GM19035 (cell line): ENCODE data around the gene HSPA14.
"Not testable (repeated sequence)": the region's sequence is repeated elsewhere in the genome, so short reads cannot be mapped to it uniquely, and the experiment has no call there.

ENCODE experiments used
- ATAC-seq: cut with Tn5 transposase; IDR thresholded peaks from one replicate; pipeline ENCODE4 v1.9.1; 2021; ENCODE audit not compliant: unreplicated experiment

The HSPA14 gene

DNA sequence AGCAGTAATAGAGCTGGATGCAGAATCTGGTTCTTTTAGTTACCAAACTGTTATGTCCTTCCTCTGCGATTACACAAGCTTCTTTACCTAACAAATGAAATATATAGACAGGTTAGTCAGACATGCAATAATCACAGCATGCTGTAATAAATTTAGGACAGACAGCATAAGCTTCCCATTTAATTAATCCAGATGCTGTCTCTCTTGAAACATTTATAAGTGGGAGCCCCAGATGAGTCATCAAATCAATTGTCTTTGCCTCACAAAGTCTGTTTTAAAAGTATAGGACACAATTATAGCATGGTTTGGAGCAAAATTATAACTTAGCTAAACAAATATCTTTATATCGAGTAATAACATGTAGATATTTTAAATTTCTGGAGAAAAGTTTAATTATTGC, 1.9 kb upstream of the HSPA14 start:
- ATAC-seq, result no peak

DNA sequence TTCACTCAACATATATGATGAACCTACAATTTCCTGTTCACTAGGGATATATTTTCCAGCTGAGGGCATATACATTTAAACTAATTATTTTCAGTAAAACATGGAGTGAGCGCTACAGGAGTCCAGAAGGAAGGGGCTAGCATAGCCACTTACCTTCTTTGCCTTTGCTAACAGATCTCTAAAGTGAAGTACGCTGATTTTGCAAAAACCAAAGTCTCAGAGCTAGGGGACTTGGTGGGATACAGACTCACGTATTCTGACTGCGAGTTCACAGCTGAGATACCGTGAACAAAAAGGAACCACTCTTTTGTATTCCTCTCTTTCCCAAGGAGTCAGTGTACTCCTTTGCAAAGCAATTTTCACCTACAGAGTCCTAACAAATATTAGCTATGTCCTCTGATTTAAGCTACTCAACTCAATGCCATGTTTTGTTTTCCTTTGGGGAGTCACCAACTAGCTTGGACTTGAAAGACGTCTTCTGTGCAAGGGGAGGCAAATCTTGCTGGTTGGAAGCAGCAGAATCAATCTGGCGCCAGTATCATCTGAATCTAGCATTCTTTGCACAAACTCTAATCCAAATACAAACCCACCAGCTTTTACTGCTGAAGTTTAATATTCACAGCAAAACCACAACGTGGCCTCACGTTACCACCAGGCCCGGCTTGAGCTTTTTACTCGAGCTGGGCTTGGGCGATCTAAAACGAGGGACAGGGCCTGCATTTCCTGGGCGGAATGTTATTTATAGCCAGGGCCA, 926 bp upstream of the HSPA14 start:
- no peak for ATAC-seq

DNA sequence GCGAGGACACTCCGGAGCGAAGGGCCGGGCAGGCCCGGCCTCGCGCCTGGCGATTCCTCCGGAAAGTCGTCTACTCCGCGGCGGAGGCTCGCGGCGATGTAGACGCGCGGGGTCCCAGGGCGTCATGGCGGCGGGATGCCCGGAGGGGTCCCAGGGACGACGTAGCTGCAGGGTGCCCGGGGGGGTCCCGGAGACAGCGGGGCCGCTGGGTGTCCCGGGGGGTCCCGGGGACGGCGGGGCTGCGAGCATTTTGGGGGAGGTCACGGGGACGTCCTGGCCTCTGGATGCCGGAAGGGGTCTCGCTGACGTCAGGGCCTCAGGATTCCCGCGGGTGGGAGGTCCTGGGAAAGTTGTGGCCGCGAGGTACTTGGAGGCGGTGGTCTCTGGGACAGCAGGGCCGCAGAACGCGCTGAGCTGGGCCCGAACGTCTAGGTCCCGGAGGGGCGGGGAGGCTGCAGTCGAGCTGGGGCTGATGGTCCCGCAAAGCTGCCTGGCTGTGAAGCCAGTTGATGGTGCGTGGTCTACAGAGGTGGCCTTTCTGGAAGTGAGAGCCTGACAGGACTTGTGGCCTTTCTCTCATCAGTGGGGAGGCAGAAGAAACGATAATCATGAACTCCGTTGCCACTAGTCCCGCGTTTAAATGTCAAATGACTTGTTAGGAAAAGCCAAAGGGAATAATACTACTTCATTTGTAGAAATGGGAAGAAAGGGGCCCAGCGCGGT, 637 bp downstream of the HSPA14 start:
- peak; percentile 15 for ATAC-seq

DNA sequence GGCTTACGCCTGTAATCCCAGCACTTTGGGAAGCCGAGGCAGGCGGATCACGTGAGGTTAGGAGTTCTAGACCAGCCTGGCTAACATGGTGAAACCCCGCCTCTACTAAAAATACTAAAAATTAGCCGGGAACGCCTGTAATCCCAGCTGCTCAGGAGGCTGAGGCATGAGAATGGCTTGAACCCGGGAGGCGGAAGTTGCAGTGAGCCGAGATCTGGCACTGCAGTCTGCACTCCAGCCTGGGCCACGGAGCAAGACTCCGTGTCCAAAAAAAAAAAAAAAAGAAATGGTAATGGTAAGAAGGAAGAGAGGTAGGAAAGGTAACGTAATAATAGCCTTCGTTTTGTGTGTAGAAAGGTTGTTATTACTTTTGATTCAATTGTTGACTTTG, 1.2 kb downstream of the HSPA14 start:
- ATAC-seq, result no peak

DNA sequence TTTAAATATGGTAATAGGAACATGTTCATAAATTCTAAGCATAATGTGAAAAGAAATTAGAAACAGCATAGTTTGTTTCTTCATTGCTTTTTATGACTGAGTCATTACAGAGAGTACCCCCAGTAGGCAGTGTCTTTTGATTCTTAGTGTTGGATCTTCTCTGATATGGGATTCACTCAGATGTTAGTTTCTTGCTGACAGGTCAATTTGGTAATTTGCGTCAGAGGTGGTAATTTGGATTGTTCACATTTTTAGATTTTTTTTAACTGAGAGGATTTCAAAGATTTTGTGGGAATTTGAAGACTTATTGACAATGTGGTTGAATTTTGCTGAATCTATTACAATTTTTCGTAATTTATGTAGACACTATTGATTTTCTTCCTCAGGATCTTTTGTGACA, 2.1 kb downstream of the HSPA14 start:
- ATAC-seq, result no peak

DNA sequence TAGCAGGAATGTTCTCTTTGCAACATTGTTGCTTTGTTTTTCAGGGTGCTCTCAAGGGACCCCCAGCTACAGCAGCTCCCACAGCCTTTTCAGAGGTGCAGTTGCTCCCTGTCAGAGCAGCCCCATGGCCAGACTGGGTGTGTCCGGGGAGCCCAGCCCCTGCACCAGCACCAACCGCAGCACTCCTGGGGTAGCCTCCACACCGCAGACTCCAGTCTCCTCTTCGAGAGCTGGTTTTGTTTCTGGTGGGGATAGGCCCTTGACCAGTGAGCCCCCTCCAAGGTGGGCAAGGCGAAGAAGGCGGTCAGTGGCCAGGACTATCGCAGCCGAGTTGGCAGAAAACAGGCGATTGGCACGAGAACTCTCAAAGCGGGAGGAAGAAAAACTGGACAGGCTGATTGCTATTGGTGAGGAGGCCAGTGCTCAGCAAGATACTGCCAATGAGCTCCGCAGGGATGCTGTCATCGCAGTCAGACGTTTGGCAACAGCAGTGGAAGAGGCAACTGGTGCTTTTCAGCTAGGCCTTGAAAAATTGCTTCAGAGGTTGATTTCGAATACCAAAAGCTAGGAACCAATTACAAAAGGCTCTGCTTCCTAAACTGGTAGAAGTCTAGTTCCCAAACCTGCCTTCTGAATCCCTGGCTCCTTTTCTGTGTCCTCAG, 5.4 kb downstream of the HSPA14 start:
- no peak for ATAC-seq

DNA sequence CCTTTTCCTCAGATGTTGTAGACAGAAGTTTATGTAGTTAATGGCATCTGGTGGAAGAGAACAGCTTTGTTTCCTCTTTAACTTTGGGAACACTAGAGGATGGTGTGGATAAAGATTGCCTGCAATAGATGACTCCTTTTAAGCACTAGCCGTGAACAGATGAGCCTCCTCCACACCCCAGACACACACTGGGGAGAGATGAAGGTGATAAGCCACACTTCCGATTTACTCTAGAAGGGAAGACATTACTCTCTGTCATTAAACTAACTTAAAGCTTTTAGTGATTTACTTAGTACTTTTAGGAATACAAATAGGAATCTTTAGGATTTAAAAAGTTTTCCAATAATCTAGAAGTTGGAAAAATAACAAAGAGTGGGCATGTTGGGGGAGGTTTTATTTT, 6.8 kb downstream of the HSPA14 start:
- ATAC-seq, result no peak

DNA sequence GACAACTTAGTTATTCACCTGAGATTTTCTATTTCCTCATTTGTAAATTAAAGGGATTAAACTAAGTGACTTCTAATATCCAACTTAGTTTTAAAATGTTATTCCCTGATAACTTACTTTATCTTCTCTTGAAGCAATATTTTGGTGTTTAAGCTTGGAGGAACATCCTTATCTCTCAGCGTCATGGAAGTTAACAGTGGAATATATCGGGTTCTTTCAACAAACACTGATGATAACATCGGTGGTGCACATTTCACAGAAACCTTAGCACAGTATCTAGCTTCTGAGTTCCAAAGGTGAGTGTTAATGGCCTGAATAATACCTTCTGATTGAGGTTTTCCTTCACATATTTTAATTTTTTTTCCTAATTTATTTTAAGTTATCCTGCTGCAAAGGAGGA, 14.1 kb downstream of the HSPA14 start:
- ATAC-seq, result no peak

DNA sequence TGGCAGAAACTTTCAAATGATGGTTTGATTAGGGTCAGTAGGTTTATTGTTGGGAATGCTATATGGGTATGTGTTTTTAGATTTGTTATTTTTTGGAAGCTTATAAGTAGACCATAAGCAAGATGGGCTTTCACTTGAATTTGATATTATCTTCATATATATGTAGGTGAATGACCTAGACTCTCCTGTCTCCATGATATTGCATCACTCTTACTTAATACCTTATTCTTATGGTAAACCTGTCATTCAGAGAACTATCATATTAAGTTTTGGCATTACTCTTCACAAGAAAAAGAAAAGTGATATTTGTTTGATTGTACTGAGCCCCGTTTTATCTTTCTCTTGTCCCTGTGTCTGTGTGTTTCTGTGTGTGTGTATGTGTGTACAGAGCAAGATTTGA, 17.3 kb downstream of the HSPA14 start:
- no peak for ATAC-seq

DNA sequence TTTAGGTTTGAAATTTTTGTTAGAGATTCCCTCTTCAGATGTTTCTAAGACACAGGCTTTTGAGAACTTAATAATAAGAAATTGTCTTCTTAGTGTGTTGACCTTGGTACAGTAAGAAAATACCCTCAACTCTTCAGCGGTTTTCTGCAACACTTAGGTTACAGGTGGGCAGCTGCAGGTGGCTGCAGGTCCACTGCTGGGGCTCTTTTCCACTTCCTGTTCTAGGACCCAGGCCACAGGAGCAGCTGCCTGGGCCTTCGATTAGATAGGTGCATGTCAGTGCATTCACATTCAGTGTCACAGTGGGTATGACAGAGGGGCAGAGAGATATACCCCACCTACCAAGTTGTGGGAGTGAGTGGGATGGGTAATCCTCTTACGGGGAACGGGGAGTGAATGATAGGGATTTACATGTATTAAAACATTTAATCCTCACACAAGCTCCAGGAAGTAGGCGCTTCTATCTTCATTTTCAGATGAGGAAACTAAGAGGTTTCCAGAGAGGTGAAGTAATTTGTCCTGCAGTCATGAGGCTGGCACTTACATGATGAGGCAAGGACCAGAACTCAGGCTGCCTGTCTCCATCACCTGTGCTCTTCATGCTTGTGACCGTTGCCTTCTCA, 20.3 kb downstream of the HSPA14 start:
- ATAC-seq, result no peak

DNA sequence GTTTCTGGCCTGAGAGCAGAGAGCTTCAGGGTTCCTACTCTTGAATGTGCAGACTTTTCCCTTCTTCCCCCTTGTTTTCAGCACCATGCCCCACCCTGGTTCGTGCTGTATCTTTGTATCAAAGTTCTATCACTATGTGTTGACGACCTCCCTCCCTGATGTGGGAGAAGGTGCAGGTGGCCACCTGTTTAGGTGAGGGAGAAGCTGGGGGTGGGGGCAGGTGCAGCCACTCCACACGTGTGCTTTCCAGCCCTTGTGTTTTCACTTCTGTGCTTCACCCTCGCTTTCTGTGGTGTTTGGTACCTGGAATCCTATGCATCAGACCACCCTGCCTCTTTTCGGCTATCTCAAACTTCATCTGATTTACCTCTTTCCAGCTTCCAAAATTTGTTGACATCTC, 20.9 kb downstream of the HSPA14 start:
- no peak for ATAC-seq

DNA sequence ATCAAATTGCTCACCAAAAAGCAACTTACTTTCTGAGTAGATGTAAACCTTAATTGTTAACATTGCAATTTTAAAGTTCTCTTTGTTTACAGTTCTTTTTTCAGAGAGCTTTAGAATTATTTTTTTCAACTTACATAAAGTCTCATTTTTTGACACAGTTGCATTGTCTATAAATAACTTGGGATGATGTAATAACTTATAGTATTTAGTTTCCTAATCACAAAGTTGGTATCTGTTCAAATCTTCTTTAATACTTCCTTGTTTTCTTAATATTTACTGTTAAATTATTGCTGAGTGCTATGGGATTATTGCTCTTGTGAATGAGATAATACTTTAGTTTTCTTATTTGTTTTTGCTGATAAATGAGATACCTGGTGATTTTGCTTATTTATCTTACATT, 21.7 kb downstream of the HSPA14 start:
- no peak for ATAC-seq

DNA sequence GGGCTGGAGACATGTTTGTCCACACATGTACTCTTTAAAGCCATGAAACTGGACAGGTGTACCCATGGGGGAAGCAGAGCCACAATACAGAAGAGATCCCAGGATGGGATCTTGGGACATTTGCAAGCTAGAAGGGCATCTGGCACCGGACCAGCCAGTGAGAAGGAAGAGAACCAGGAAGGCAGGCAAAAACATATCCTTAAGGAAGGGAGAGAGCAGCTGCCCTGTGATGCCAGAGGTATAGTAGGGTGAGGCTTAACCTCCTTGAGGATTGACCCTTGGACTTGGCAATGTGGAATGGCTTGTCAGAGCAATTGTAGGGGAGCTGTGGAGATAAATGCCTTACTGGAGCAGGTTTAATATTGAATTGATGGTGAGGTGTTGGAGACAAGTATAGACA, 22.7 kb downstream of the HSPA14 start:
- ATAC-seq, result no peak

DNA sequence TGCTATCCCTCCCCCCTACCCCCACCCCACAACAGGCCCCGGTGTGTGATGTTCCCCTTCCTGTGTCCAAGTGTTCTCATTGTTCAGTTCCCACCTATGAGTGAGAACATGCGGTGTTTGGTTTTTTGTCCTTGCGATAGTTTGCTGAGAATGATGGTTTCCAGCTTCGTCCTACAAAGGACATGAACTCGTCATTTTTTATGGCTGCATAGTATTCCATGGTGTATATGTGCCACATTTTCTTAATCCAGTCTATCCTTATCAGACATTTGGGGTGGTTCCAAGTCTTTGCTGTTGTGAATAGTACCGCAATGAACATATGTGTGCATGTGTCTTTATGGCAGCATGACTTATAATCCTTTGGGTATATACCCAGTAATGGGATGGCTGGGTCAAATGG, 26.4 kb downstream of the HSPA14 start:
- ATAC-seq, result not testable (repeated sequence)

DNA sequence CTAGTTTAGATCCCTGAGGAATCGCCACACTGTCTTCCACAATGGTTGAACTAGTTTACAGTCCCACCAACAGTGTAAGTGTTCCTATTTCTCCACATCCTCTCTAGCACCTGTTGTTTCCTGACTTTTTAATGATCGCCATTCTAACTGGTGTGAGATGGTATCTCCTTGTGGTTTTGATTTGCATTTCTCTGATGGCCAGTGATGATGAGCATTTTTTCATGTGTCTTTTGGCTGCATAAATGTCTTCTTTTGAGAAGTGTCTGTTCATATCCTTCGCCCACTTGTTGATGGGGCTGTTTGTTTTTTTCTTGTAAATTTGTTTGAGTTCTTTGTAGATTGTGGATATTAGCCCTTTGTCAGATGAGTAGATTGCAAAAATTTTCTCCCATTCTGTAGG, 26.8 kb downstream of the HSPA14 start:
- not testable (repeated sequence) for ATAC-seq

DNA sequence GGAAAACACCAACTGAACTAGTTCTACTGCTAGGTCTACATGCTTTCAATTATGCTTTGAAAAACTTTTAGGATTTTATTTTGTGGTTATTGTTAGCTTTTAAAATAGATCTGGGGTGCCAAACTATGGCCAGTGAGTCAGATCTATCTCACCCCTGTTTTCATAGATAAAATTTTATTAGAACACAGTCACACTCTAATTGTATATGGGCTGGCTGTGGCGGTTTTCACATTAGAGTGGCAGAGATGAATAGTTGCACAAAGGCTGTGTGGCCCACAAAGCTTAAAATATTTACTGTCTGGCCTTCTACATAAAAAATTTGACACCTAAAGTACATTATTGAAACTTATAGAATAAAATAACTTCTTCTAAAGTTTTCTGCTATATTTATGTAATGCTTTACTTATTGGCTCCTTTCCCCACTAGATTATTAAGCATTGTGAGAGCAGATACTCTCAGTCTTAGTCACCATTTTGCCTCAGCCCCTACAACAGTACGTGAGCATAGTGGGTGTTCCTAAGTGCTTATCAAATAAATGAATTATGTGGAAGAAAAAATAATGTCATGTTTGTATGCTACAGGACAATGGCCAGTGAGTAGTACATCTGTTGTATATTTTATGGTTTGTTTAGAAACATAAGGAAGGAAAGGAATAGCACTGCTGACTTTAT, 35.1 kb downstream of the HSPA14 start:
- no peak for ATAC-seq

DNA sequence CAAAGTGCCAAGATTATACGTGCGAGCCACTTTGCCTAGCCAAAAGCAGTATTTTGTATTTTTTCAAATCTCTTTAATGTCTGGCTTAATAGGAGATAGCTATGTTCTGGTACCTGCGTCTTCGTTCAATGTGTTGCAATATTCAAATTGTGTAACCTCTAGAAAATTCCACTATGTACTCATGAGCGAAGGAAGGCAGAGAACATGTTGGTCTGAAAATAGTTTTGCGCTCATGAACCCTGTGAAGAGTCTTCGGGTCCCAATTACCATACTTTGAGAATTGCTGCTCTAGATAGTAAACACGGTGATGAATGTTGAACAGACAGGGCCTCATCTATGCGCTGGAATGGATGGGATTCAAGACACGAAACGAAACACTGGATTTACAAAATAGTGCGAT, 37.8 kb downstream of the HSPA14 start:
- no peak for ATAC-seq

DNA sequence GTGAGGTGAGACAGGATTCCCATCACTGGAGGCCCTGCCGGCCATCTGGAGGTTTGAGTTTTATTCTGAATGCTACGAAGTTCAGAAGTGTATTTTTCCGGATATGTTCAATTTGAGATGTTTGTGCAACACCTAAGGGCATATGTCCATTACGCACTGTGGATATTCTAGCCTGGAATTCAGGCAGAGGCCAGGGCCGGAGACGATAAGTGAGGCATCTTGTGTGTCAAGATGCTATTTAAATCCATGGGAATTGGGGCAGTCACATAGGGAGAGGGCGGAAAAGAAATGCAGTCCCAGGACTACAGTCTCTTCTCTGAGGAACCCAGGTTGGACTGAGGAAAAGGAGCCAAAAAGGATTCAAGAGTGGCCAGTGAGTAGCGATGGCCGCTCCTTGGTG, 38.7 kb downstream of the HSPA14 start:
- no peak for ATAC-seq

DNA sequence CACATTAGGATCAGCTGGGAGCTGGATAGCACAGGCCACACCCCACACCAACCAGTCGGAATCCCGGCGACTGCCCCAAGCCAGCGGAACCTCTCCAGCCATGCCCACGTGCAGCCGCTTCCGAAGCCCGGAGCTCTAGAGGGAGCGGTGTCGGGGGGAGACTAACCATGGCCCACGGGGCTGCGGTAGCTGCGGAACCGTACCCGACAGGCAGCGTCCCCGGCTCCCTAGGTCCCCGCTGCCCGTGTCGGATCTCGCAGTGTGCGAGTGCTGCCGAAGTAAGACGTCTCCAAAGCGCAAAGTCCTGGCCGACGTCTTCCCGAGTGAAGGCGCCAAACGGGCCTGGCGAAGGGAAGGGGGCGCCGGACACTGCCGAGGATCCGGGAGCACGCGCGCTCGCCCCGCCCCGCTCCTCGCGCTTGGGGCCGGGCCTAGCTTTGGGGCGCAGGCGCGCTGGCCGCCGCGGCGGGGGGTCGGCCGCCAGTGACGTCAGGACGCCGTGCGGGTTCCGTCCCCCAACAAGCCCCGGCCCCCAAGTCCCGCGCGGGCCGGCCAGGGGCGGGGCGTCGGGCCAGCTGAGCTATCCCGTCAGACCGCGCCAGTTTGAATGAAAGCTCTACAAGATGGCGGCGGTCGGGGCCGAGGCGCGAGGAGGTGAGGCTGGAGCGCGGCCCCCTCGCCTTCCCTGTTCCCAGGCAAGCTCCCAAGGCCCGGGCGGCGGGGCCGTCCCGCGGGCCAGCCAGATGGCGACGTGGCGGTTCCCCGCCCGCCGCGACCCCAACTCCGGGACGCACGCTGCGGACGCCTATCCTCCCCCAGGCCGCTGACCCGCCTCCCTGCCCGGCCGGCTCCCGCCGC, 40.4 kb downstream of the HSPA14 start, which contains the start of gene SUV39H2:
Gene SUV39H2 (plus strand): TSS at position 601 of the 858 bp plus-strand sequence. CDS start 23 bp downstream, at position 624.
- peak; percentile 92 for ATAC-seq
